Naive B cell (primary cell): Measurements from ENCODE around the gene EPO. TPM values are rescaled to one million over a fixed set of nuclear protein-coding genes. Genes with fewer than 3 reads are reported as not detected.
"Not testable (repeated sequence)": the region's sequence is repeated elsewhere in the genome, so short reads cannot be mapped to it uniquely, and the experiment has no call there.

Experiments used
- ATAC-seq, 2 donors: fragments of 150-1000 bp; cut with Tn5 transposase; 2 replicates each; pipeline ENCODE4 v1.10.0; 2021; ENCODE audit warnings: low read depth in 2 of 2, mild to moderate bottlenecking in 2 of 2, moderate library complexity in 2 of 2
- DNase-seq: peaks from one replicate; pipeline ENCODE4 v3.0.0; 2022
- H3K27ac Mint-ChIP-seq, 6 donors: one replicate each; pipeline ENCODE4 v1.8.0; 2020 to 2022; ENCODE audit warnings: mild to moderate bottlenecking in 6 of 6, mixed read lengths in 6 of 6, moderate library complexity in 5 of 6, inconsistent platforms in 2 of 6
- H3K27me3 Mint-ChIP-seq, 3 donors: one replicate each; pipeline ENCODE4 v1.8.0; 2021 to 2022; ENCODE audit warnings: mixed read lengths in 3 of 3, mild to moderate bottlenecking in 1 of 3
- H3K36me3 Mint-ChIP-seq, 2 donors: one replicate each; pipeline ENCODE4 v1.8.0; 2020 to 2022; ENCODE audit warnings: mixed read lengths in 2 of 2, inconsistent platforms in 1 of 2, mild to moderate bottlenecking in 1 of 2
- H3K4me1 Mint-ChIP-seq, 3 donors: one replicate each; pipeline ENCODE4 v1.8.0; 2020 to 2022; ENCODE audit warnings: mixed read lengths in 3 of 3, inconsistent platforms in 1 of 3, mild to moderate bottlenecking in 1 of 3, moderate library complexity in 1 of 3
- H3K4me3 Mint-ChIP-seq, 8 donors: one replicate each; pipeline ENCODE4 v1.8.0; 2020 to 2022; ENCODE audit warnings: mild to moderate bottlenecking in 8 of 8, mixed read lengths in 8 of 8, moderate library complexity in 8 of 8, inconsistent platforms in 2 of 8
- H3K9me3 Mint-ChIP-seq, 7 donors: one replicate each; pipeline ENCODE4 v1.8.0; 2020 to 2022; ENCODE audit warnings: mixed read lengths in 7 of 7, mild to moderate bottlenecking in 5 of 7, inconsistent platforms in 2 of 7, moderate library complexity in 1 of 7
- polyA plus RNA-seq, 6 donors: library from polyadenylated mRNA; unstranded; fragments of 300-500 nt; fragmentation: Illumina TruSeq; gene quantifications; one replicate each; pipeline ENCODE4 v1.2.3, GENCODE V29; 2021; ENCODE audit warnings: low read depth in 6 of 6

The EPO gene
- polyA plus RNA-seq, 6 donors from 2014 or later = not detected

DNA sequence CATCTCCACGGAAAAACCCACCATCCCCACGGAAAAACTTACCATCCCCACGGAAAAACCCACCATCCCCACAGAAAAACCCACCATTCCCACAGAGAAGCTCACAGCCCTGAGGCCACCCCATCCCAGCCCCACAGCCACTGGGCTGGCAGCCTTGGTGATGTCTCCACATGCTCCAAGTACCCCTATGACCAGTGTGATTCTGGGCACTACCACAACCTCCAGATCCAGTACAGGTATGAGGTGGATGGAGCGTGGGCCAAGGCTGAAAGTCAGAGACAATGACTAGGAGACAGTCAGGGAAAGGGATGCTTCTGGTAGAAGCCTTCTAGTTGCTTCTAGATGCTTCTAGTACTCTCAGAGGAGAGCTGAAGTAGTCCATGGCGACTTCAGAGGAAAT, 32.7 kb downstream of the EPO start:
- Mint-ChIP-seq H3K27ac (no peak overlapping the region), H3K9me3 (no peaks in the 10 kb centered on the region), H3K4me3 (no peak overlapping the region), H3K36me3 (no peaks in the 10 kb centered on the region), H3K4me1 (no peaks in the 10 kb centered on the region), H3K27me3 (peaks cover 19 to 44% (median 40%) of the 10 kb centered on the region in 3 donors)
- no peak for DNase-seq
- ATAC-seq = no peak

GRCh38 chr7:100753750-100754149, 33.5 kb downstream of the EPO start:
- Mint-ChIP-seq H3K4me3 (no peak overlapping the region), H3K27me3 (peaks cover 19 to 38% (median 32%) of the 10 kb centered on the region in 3 donors), H3K27ac (peak overlapping the region in 1 of 6 donors; percentile 6), H3K9me3 (no peaks in the 10 kb centered on the region), H3K36me3 (no peaks in the 10 kb centered on the region), H3K4me1 (no peaks in the 10 kb centered on the region)
- ATAC-seq (no peak), DNase-seq (no peak)

DNA sequence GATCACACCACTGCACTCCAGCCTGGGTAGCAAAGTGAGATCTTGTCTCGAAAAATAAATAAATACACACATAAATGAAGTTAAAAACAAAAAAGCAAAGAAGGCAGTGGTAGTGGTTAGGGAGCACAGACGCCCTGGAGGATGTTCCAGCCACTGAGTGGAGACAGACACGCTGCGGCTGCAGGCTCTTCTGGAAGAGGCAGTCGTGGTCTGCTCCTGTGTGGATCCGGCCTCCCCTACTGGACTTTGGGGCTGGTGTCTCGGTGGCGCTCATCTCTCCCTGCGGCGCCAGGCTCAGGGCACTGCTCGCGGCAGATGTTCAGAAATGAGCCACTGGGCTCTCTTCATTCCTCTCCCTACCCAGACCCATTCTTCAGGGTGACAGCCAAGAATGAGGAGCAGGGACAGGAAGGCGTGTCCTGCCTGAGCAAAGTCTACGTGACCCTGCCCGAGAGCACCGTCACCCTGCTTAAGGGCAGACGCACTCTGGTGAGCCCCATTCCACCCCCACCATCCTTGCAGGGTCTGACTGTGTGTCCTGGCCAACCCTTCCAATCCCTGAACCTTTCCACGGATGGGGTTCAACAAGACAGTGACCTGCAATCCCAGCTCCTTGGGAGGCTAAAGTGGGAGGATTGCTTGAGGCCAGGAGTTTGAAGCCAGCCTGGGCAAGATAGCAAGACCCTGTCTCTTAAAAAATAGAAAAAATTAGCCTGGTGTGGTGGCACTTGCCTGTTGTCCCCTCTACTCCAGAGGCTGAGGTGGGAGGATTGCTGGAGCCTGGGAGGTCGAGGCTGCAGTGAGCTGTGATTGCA, 39.3 kb downstream of the EPO start:
- DNase-seq = no peak
- H3K27me3 Mint-ChIP-seq = peaks cover 0 to 8% (median 0%) of the 10 kb centered on the region in 3 donors
- H3K9me3 Mint-ChIP-seq = no peaks in the 10 kb centered on the region
- H3K4me3 Mint-ChIP-seq = no peak overlapping the region
- no peaks in the 10 kb centered on the region for H3K4me1 Mint-ChIP-seq
- H3K27ac Mint-ChIP-seq = no peak overlapping the region
- no peaks in the 10 kb centered on the region for H3K36me3 Mint-ChIP-seq
- no peak for ATAC-seq

- H3K9me3 Mint-ChIP-seq, H3K36me3 Mint-ChIP-seq, ATAC-seq, H3K4me3 Mint-ChIP-seq, H3K27ac Mint-ChIP-seq, DNase-seq, H3K4me1 Mint-ChIP-seq: not testable (repeated sequence)
- peaks cover 4 to 15% (median 14%) of the 10 kb centered on the region in 3 donors for H3K27me3 Mint-ChIP-seq
Observed at GRCh38 chr7:100762841-100763240, 42.6 kb downstream of the EPO start.

DNA sequence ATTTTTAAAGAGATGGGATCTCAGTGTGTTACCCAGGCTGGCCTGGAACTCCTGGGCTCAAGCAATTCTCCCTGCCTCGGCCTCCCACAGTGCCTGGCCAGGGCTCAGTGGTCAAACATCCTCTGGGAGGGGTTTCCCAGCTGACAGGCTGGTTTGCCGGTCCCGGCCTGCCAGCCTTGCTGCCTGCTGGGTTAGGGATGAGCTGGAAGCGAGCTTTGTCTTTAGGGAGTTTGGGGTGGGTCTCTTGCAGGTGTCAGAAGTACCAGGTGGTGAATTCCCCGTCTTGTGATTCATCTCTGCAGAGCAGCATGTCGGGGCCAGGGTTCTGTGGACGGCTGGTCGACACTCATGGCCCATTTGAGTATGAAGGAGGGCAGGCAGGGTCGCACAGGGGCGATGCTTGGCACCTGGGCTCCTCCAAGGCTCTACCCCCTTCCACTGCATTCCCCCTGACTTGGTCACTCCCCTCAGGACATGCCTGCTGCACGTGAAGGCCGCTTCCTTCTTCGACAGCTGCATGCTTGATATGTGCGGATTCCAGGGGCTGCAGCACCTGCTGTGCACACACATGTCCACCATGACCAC, 43.4 kb downstream of the EPO start:
- H3K36me3 Mint-ChIP-seq = no peaks in the 10 kb centered on the region

DNA sequence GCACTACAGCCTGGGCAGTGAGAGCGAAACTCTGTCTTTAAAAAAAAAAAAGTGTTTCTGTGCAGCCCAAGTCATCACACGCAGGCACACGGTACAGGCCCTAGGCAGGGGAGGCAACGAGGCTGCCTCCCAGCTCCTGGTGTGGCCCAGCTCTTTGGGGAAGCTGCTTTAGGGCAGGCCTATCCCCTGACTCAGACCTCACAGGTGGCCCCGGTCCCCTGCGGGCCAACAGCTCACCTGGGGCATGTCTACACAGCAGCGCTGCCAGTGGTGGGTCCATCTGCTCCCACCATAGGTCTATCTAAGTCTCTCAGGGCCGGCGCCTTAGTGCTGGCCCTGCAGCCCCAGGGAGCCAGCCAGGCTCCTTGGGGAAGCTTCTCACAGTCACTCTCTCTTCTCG, 44.6 kb downstream of the EPO start:
- Mint-ChIP-seq H3K36me3 (no peaks in the 10 kb centered on the region), H3K9me3 (no peaks in the 10 kb centered on the region), H3K4me1 (no peaks in the 10 kb centered on the region), H3K27ac (peak overlapping the region in 1 of 6 donors; percentile 74), H3K27me3 (peaks cover 4 to 33% (median 27%) of the 10 kb centered on the region in 3 donors), H3K4me3 (no peak overlapping the region)
- no peak for ATAC-seq
- no peak for DNase-seq

More for the DNA sequence above, 43.4 kb downstream of the EPO start:
- peak overlapping the region in 1 of 6 donors; percentile 74 for H3K27ac Mint-ChIP-seq
- ATAC-seq (no peak), DNase-seq (no peak)
- H3K4me1 Mint-ChIP-seq = no peaks in the 10 kb centered on the region
- no peak overlapping the region for H3K4me3 Mint-ChIP-seq
- H3K27me3 Mint-ChIP-seq = peaks cover 4 to 22% (median 15%) of the 10 kb centered on the region in 3 donors
- no peaks in the 10 kb centered on the region for H3K9me3 Mint-ChIP-seq

DNA sequence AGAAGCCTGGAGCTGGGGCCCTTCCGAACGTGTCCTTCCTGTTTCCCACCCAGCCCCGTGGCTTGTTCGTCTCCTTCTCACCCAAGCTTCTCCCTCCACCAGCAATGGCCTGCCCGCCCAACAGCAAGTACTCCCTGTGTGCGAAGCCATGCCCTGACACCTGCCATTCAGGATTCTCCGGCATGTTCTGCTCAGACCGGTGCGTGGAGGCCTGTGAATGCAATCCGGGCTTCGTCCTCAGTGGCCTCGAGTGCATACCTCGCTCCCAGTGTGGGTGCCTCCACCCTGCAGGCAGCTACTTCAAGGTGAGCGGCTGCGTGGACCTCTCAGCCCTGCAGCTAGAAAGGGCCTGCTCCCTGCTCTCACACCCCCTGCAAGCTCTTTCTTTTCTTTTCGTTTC, 45.0 kb downstream of the EPO start:
- Mint-ChIP-seq H3K9me3 (no peaks in the 10 kb centered on the region), H3K27ac (peak overlapping the region in 1 of 6 donors; percentile 74), H3K4me3 (peak overlapping the region in 1 of 8 donors; percentile 35), H3K4me1 (no peaks in the 10 kb centered on the region), H3K36me3 (no peaks in the 10 kb centered on the region), H3K27me3 (peaks cover 4 to 33% (median 27%) of the 10 kb centered on the region in 3 donors)
- no peak for ATAC-seq
- no peak for DNase-seq

GRCh38 chr7:100768784-100769183, 48.5 kb downstream of the EPO start:
- Mint-ChIP-seq H3K4me1 (no peaks in the 10 kb centered on the region), H3K27me3 (peaks cover 4 to 36% (median 25%) of the 10 kb centered on the region in 3 donors), H3K27ac (no peak overlapping the region), H3K36me3 (no peaks in the 10 kb centered on the region), H3K9me3 (no peaks in the 10 kb centered on the region), H3K4me3 (no peak overlapping the region)
- DNase-seq (no peak), ATAC-seq (no peak)

Other genes starting within 250 kb of the EPO start
- gene TSC22D4, start 241.3 kb upstream of the EPO start, polyA plus RNA-seq = 10 to 100 TPM; 17.5 to 23.6 (median 20.7) TPM
- not detected for gene NYAP1, start 236.5 kb upstream of the EPO start, polyA plus RNA-seq
- 1 to 10 TPM in 5 of 6 donors, not detected in 1; 3.1 to 5.9 (median 4.1) TPM for gene AGFG2, start 181.3 kb upstream of the EPO start, polyA plus RNA-seq
- not detected for gene SAP25, start 146.6 kb upstream of the EPO start, polyA plus RNA-seq
- gene LRCH4, start 134.3 kb upstream of the EPO start, polyA plus RNA-seq = 100 to 1,000 TPM in 4 of 6 donors, 10 to 100 TPM in 2; 81.4 to 172 (median 106) TPM
- 1 to 10 TPM in 2 of 6 donors, under 1 TPM in 3, not detected in 1; 0.13 to 1.7 (median 0.89) TPM for gene FBXO24, start 134.1 kb upstream of the EPO start, polyA plus RNA-seq
- 1 to 10 TPM in 1 of 6 donors, under 1 TPM in 4, not detected in 1; 0.23 to 1.1 (median 0.86) TPM for gene PCOLCE, start 118.1 kb upstream of the EPO start, polyA plus RNA-seq
- 10 to 100 TPM in 5 of 6 donors, 1 to 10 TPM in 1; 7.7 to 18.2 (median 13.1) TPM for gene MOSPD3, start 107.9 kb upstream of the EPO start, polyA plus RNA-seq
- 1 to 10 TPM in 1 of 6 donors, under 1 TPM in 3, not detected in 2; 0.58 to 1.3 (median 0.65) TPM for gene TFR2, start 78.9 kb upstream of the EPO start, polyA plus RNA-seq
- gene ACTL6B, start 64.0 kb upstream of the EPO start, polyA plus RNA-seq = not detected
- gene GNB2, start 46.7 kb upstream of the EPO start, polyA plus RNA-seq = 10 to 100 TPM; 46.2 to 65.4 (median 56.2) TPM
- 1 to 10 TPM in 4 of 6 donors, under 1 TPM in 2; 0.69 to 2.9 (median 1.2) TPM for gene GIGYF1, start 26.2 kb upstream of the EPO start, polyA plus RNA-seq
- gene POP7, start 14.3 kb upstream of the EPO start, polyA plus RNA-seq = 10 to 100 TPM; 25.3 to 41.0 (median 34.6) TPM
- not detected for gene ZAN, start 13.1 kb downstream of the EPO start, polyA plus RNA-seq
- gene EPHB4, start 107.1 kb downstream of the EPO start, polyA plus RNA-seq = under 1 TPM in 4 of 6 donors, not detected in 2; 0.19 to 0.69 (median 0.47) TPM
- gene SLC12A9, start 132.2 kb downstream of the EPO start, polyA plus RNA-seq = 10 to 100 TPM in 4 of 6 donors, 1 to 10 TPM in 2; 7.8 to 13.1 (median 11.5) TPM
- gene TRIP6, start 146.9 kb downstream of the EPO start, polyA plus RNA-seq = 1 to 10 TPM; 2.1 to 5.7 (median 3.4) TPM
- gene SRRT, start 154.6 kb downstream of the EPO start, polyA plus RNA-seq = 10 to 100 TPM; 17.5 to 79.0 (median 46.0) TPM
- 1 to 10 TPM in 3 of 6 donors, under 1 TPM in 2, not detected in 1; 0.34 to 2.5 (median 1.7) TPM for gene UFSP1, start 169.2 kb downstream of the EPO start, polyA plus RNA-seq
- under 1 TPM in 2 of 6 donors, not detected in 4; 0.55 to 0.92 TPM for gene ACHE, start 175.4 kb downstream of the EPO start, polyA plus RNA-seq
- gene MUC3A, start 229.1 kb downstream of the EPO start, polyA plus RNA-seq = not detected
- gene MUC12, start 249.1 kb downstream of the EPO start, polyA plus RNA-seq = not detected